CD4-positive, alpha-beta memory T cell (primary cell): ENCODE data around the gene GNG7. TPM values are rescaled to one million over a fixed set of nuclear protein-coding genes. Genes with fewer than 3 reads are reported as not detected.

Experiments used
- CTCF ChIA-PET: fragments of 350-600 bp; sonication (Branson Sonifier 250); formaldehyde crosslinking; loops from one replicate; lab custom pipeline; 2021; ENCODE audit warnings: inconsistent platforms; ENCODE audit not compliant: partially characterized antibody; lab: Charles Lee
- POLR2A ChIA-PET: fragments of 350-600 bp; sonication (Branson Sonifier 250); formaldehyde crosslinking; loops from one replicate; lab custom pipeline; 2021; ENCODE audit not compliant: partially characterized antibody; lab: Charles Lee
- DNase-seq, 5 donors: peaks; one replicate each; pipeline versions ENCODE4 v3.0.0 to v3.0.0-alpha.2; 2020 to 2022; ENCODE audit warnings: mixed read lengths in 1 of 5
- H3K27ac ChIP-seq: one replicate; pipeline ENCODE4 v1.7.0; 2013; ENCODE audit warnings: low read depth, low read length
- H3K27me3 ChIP-seq: 2 replicates; pipeline ENCODE4 v1.7.0; 2013; ENCODE audit warnings: mild to moderate bottlenecking, low read length, moderate library complexity; ENCODE audit not compliant: insufficient read depth
- H3K36me3 ChIP-seq: 2 replicates; pipeline ENCODE4 v1.7.0; 2013; ENCODE audit warnings: mild to moderate bottlenecking, low read length, moderate library complexity; ENCODE audit not compliant: insufficient read depth
- H3K4me1 ChIP-seq: 2 replicates; pipeline ENCODE4 v1.7.0; 2013; ENCODE audit warnings: mild to moderate bottlenecking, low read length, moderate library complexity; ENCODE audit not compliant: insufficient read depth
- H3K4me3 ChIP-seq, 2 donors: one replicate each; pipeline ENCODE4 v1.7.0; 2013; ENCODE audit warnings: low read length in 2 of 2, mild to moderate bottlenecking in 1 of 2
- H3K9me3 ChIP-seq, 2 donors: one replicate each; pipeline ENCODE4 v1.7.0; 2013; ENCODE audit warnings: low read length in 2 of 2, control low read depth in 1 of 2; ENCODE audit not compliant: control insufficient read depth in 1 of 2
- H3K27ac Mint-ChIP-seq, 7 donors: one replicate each; pipeline ENCODE4 v1.8.0; 2020 to 2021; ENCODE audit warnings: mixed read lengths in 7 of 7, mild to moderate bottlenecking in 6 of 7, inconsistent platforms in 3 of 7, moderate library complexity in 3 of 7
- H3K27me3 Mint-ChIP-seq, 2 donors: one replicate each; pipeline ENCODE4 v1.8.0; 2020 to 2021; ENCODE audit warnings: mixed read lengths in 2 of 2
- H3K36me3 Mint-ChIP-seq, 2 donors: one replicate each; pipeline ENCODE4 v1.8.0; 2020 to 2021; ENCODE audit warnings: mixed read lengths in 2 of 2, inconsistent platforms in 1 of 2, mild to moderate bottlenecking in 1 of 2
- H3K4me1 Mint-ChIP-seq, 4 donors: one replicate each; pipeline ENCODE4 v1.8.0; 2020 to 2021; ENCODE audit warnings: mixed read lengths in 4 of 4, mild to moderate bottlenecking in 1 of 4
- H3K4me3 Mint-ChIP-seq, 8 donors: one replicate each; pipeline ENCODE4 v1.8.0; 2020 to 2021; ENCODE audit warnings: mixed read lengths in 8 of 8, mild to moderate bottlenecking in 7 of 8, moderate library complexity in 6 of 8, inconsistent platforms in 3 of 8
- H3K9me3 Mint-ChIP-seq, 8 donors: one replicate each; pipeline ENCODE4 v1.8.0; 2020 to 2021; ENCODE audit warnings: mixed read lengths in 8 of 8, mild to moderate bottlenecking in 5 of 8, inconsistent platforms in 3 of 8, moderate library complexity in 1 of 8
- intact Hi-C: fragments of 100-400 bp; cut with micrococcal nuclease; formaldehyde crosslinking; loops from one replicate; pipeline ENCODE4 v1.15.1; 2023
- polyA plus RNA-seq, 2 donors: library from polyadenylated mRNA; unstranded; fragments of 300-500 nt; fragmentation: Illumina TruSeq; gene quantifications; one replicate each; pipeline ENCODE4 v1.2.3, GENCODE V29; 2021
- total RNA-seq, 2 experiments: library from RNA; stranded (reverse); gene quantifications; one replicate each; pipeline ENCODE4 v1.2.3, GENCODE V29; 2021

GNG7 gene
- total and polyA plus RNA-seq, 4 experiments from 2014 or later = 1.9 to 4.2 (median 3.2) TPM

- Histone ChIP-seq H3K4me1 (peaks cover 25% of the 10 kb centered on the region), H3K27me3 (no peaks in the 10 kb centered on the region), H3K4me3 (peak overlapping the region; percentile 73 to 97), H3K27ac (peak overlapping the region; percentile 76), H3K36me3 (no peaks in the 10 kb centered on the region), H3K9me3 (no peaks in the 10 kb centered on the region)
- intact Hi-C loops = loop anchor here (1.0 to 10.0 kb wide), 5 partner anchors 24 to 327 kb away; partner anchors contain the start of genes AP3D1, PLEKHJ1, SF3A2 and SGTA
- DNase-seq = peak; percentile 67 to 88 (median 71)
- H3K36me3 Mint-ChIP-seq = peaks cover 8 to 27% of the 10 kb centered on the region in 2 donors
- peaks cover 0 to 32% (median 13%) of the 10 kb centered on the region in 8 donors for H3K9me3 Mint-ChIP-seq
- H3K27me3 Mint-ChIP-seq = no peaks in the 10 kb centered on the region
- CTCF ChIA-PET = interaction anchor here (1.1 to 6.8 kb wide), 10 partner anchors 10 to 138 kb away, joined by 3 to 123 read pairs (median 4); no protein-coding TSS in a partner anchor
- POLR2A ChIA-PET = interaction anchor here (0.5 to 6.8 kb wide), 19 partner anchors 13 to 240 kb away, joined by 3 to 271 read pairs (median 53); no protein-coding TSS in a partner anchor
- peaks cover 6 to 36% (median 14%) of the 10 kb centered on the region in 4 donors for H3K4me1 Mint-ChIP-seq
- peak overlapping the region; percentile 88 to 98 (median 96) for H3K27ac Mint-ChIP-seq
- peak overlapping the region; percentile 99 to 100 (median 100) for H3K4me3 Mint-ChIP-seq
Measured at GRCh38 chr19:2478756-2479555, 223.5 kb downstream of the GNG7 start.

- Mint-ChIP-seq H3K27ac (peak overlapping the region; percentile 88 to 98 (median 96)), H3K36me3 (peaks cover 5 to 26% of the 10 kb centered on the region in 2 donors), H3K4me3 (peak overlapping the region; percentile 99 to 100 (median 100)), H3K4me1 (peaks cover 6 to 36% (median 14%) of the 10 kb centered on the region in 4 donors), H3K9me3 (peaks cover 0 to 29% (median 10%) of the 10 kb centered on the region in 8 donors), H3K27me3 (no peaks in the 10 kb centered on the region)
- intact Hi-C loops = loop anchor here (1.0 to 10.0 kb wide), 5 partner anchors 25 to 326 kb away; partner anchors contain the start of genes AP3D1, PLEKHJ1, SF3A2 and SGTA
- H3K27me3 ChIP-seq = no peaks in the 10 kb centered on the region
- DNase-seq = peak; percentile 61 to 82 (median 68)
- H3K27ac ChIP-seq = peak overlapping the region; percentile 76
- no peaks in the 10 kb centered on the region for H3K9me3 ChIP-seq
- POLR2A ChIA-PET = interaction anchor here (0.5 to 6.8 kb wide), 19 partner anchors 13 to 536 kb away, joined by 3 to 271 read pairs (median 53); no protein-coding TSS in a partner anchor
- CTCF ChIA-PET = interaction anchor here (0.7 to 6.8 kb wide), 14 partner anchors 8 to 159 kb away, joined by 3 to 123 read pairs (median 5); no protein-coding TSS in a partner anchor
- H3K36me3 ChIP-seq = no peaks in the 10 kb centered on the region
- H3K4me3 ChIP-seq = peak overlapping the region; percentile 73 to 97
- peaks cover 25% of the 10 kb centered on the region for H3K4me1 ChIP-seq
Measured at GRCh38 chr19:2478278-2478755, 224.2 kb downstream of the GNG7 start.

- no peaks in the 10 kb centered on the region for H3K27me3 Mint-ChIP-seq
- POLR2A ChIA-PET = interaction anchor here (0.8 to 6.8 kb wide), 21 partner anchors 14 to 535 kb away, joined by 3 to 271 read pairs (median 45); partner anchors contain the start of genes LMNB2 and TIMM13
- H3K4me3 Mint-ChIP-seq = peak overlapping the region; percentile 99 to 100 (median 100)
- H3K9me3 ChIP-seq = no peaks in the 10 kb centered on the region
- peak overlapping the region; percentile 73 to 97 for H3K4me3 ChIP-seq
- H3K27ac Mint-ChIP-seq = peak overlapping the region; percentile 92 to 98 (median 96)
- peaks cover 5 to 26% of the 10 kb centered on the region in 2 donors for H3K36me3 Mint-ChIP-seq
- no peaks in the 10 kb centered on the region for H3K27me3 ChIP-seq
- peaks cover 6 to 36% (median 14%) of the 10 kb centered on the region in 4 donors for H3K4me1 Mint-ChIP-seq
- intact Hi-C loops = loop anchor here (1.0 to 10.0 kb wide), 6 partner anchors 17 to 325 kb away; partner anchors contain the start of genes AP3D1, PLEKHJ1, SF3A2 and SGTA
- H3K9me3 Mint-ChIP-seq = peaks cover 0 to 23% (median 5%) of the 10 kb centered on the region in 8 donors
- peak overlapping the region; percentile 76 for H3K27ac ChIP-seq
- H3K4me1 ChIP-seq = peaks cover 25% of the 10 kb centered on the region
- H3K36me3 ChIP-seq = no peaks in the 10 kb centered on the region
- DNase-seq = peak in 3 of 5 donors; percentile 13 to 27 (median 22)
- CTCF ChIA-PET = interaction anchor here (0.7 to 6.8 kb wide), 14 partner anchors 9 to 159 kb away, joined by 3 to 123 read pairs (median 5); no protein-coding TSS in a partner anchor
Measured at GRCh38 chr19:2477732-2478191, 224.7 kb downstream of the GNG7 start.

- intact Hi-C loops = loop anchor here (2.0 to 10.0 kb wide), 4 partner anchors 18 to 325 kb away; partner anchors contain the start of genes AP3D1, PLEKHJ1, SF3A2 and SGTA
- peaks cover 25% of the 10 kb centered on the region for H3K4me1 ChIP-seq
- no peaks in the 10 kb centered on the region for H3K9me3 ChIP-seq
- peaks cover 5 to 26% of the 10 kb centered on the region in 2 donors for H3K36me3 Mint-ChIP-seq
- H3K4me3 Mint-ChIP-seq = peak overlapping the region; percentile 99 to 100 (median 100)
- H3K27ac Mint-ChIP-seq = peak overlapping the region; percentile 93 to 99 (median 97)
- H3K4me1 Mint-ChIP-seq = peaks cover 6 to 36% (median 14%) of the 10 kb centered on the region in 4 donors
- H3K4me3 ChIP-seq = peak overlapping the region; percentile 71 to 97
- H3K27ac ChIP-seq = peak overlapping the region; percentile 76
- POLR2A ChIA-PET = interaction anchor here (0.7 to 6.8 kb wide), 41 partner anchors 8 to 535 kb away, joined by 3 to 271 read pairs (median 9); partner anchors contain the start of genes LMNB2, SGTA and TIMM13
- no peaks in the 10 kb centered on the region for H3K27me3 ChIP-seq
- CTCF ChIA-PET = interaction anchor here (1.3 to 6.8 kb wide), 14 partner anchors 9 to 160 kb away, joined by 3 to 123 read pairs (median 16); no protein-coding TSS in a partner anchor
- no peak for DNase-seq
- peaks cover 0 to 19% (median 0%) of the 10 kb centered on the region in 8 donors for H3K9me3 Mint-ChIP-seq
- H3K36me3 ChIP-seq = no peaks in the 10 kb centered on the region
- H3K27me3 Mint-ChIP-seq = no peaks in the 10 kb centered on the region
Measured at GRCh38 chr19:2477141-2477710, 225.3 kb downstream of the GNG7 start.

- Histone ChIP-seq H3K36me3 (no peaks in the 10 kb centered on the region), H3K27me3 (no peaks in the 10 kb centered on the region), H3K4me3 (peak overlapping the region; percentile 71 to 97), H3K4me1 (peaks cover 25% of the 10 kb centered on the region), H3K27ac (peak overlapping the region; percentile 76), H3K9me3 (no peaks in the 10 kb centered on the region)
- Mint-ChIP-seq H3K36me3 (peaks cover 5 to 26% of the 10 kb centered on the region in 2 donors), H3K27me3 (no peaks in the 10 kb centered on the region), H3K4me3 (peak overlapping the region; percentile 99 to 100 (median 100)), H3K9me3 (peaks cover 0 to 16% (median 0%) of the 10 kb centered on the region in 8 donors), H3K27ac (peak overlapping the region; percentile 95 to 99 (median 97)), H3K4me1 (peaks cover 6 to 36% (median 14%) of the 10 kb centered on the region in 4 donors)
- ChIA-PET CTCF (interaction anchor here (0.9 to 6.8 kb wide), 19 partner anchors 10 to 160 kb away, joined by 3 to 123 read pairs (median 8); no protein-coding TSS in a partner anchor), POLR2A (interaction anchor here (0.6 to 6.8 kb wide), 59 partner anchors 8 to 584 kb away, joined by 3 to 271 read pairs (median 6); partner anchors contain the start of genes GNG7, LMNB2, PLEKHJ1 and SGTA)
- DNase-seq = peak; percentile 60 to 76 (median 63)
- intact Hi-C loops = loop anchor here (1.0 to 10.0 kb wide), 5 partner anchors 18 to 324 kb away; partner anchors contain the start of genes AP3D1, PLEKHJ1, SF3A2 and SGTA
Measured at GRCh38 chr19:2476451-2477140, 225.9 kb downstream of the GNG7 start.
